GM23338 (cell line): ENCODE data around the gene TEKT2. TPM values are rescaled to one million over a fixed set of nuclear protein-coding genes. Genes with fewer than 3 reads are reported as not detected.

Source experiments
- ATAC-seq: fragments of 200-7000 bp; cut with Tn5 transposase; 3 replicates; pipeline ENCODE4 v1.9.1; 2020
- DNase-seq: peaks from one replicate; pipeline ENCODE4 v3.0.0-alpha.2; 2015; ENCODE audit warnings: low spot score
- H2AFZ ChIP-seq: fragments of 200-600 bp; sonication (generic); 2 replicates; pipeline ENCODE4 v1.8.0; 2016; ENCODE audit warnings: antibody characterized with exemption, mild to moderate bottlenecking, moderate library complexity
- H3F3A ChIP-seq: fragments of 200-600 bp; sonication (generic); replicated peaks from 2 replicates; pipeline ENCODE4 v1.8.0; 2017; ENCODE audit warnings: antibody characterized with exemption, mixed run types, low read depth
- H3K27ac ChIP-seq: fragments of 200-600 bp; sonication (generic); 2 replicates; pipeline ENCODE4 v1.6.1; 2016; ENCODE audit warnings: low read depth
- H3K27me3 ChIP-seq: fragments of 200-600 bp; sonication (generic); 2 replicates; pipeline ENCODE4 v1.8.0; 2016; ENCODE audit warnings: mild to moderate bottlenecking, mixed run types, moderate library complexity; ENCODE audit not compliant: insufficient read depth
- H3K36me3 ChIP-seq: fragments of 200-600 bp; sonication (generic); 2 replicates; pipeline ENCODE4 v1.8.0; 2016; ENCODE audit warnings: mild to moderate bottlenecking; ENCODE audit not compliant: insufficient read depth
- H3K4me1 ChIP-seq: fragments of 200-600 bp; sonication (generic); 2 replicates; pipeline ENCODE4 v1.8.0; 2016; ENCODE audit warnings: mild to moderate bottlenecking, moderate library complexity; ENCODE audit not compliant: insufficient read depth
- H3K4me2 ChIP-seq: fragments of 200-600 bp; sonication (generic); 2 replicates; pipeline ENCODE4 v1.7.1; 2017; ENCODE audit warnings: mixed run types
- H3K4me3 ChIP-seq: fragments of 200-600 bp; sonication (generic); 2 replicates; pipeline ENCODE4 v1.6.1; 2016; ENCODE audit warnings: mixed run types
- H3K79me2 ChIP-seq: fragments of 200-600 bp; sonication (generic); replicated peaks from 2 replicates; pipeline ENCODE4 v1.8.0; 2017; ENCODE audit warnings: mild to moderate bottlenecking; ENCODE audit not compliant: insufficient read depth
- H3K9me2 ChIP-seq: fragments of 200-600 bp; sonication (generic); 2 replicates; pipeline ENCODE4 v1.8.0; 2017; ENCODE audit not compliant: insufficient read depth
- H4K20me1 ChIP-seq: fragments of 200-600 bp; sonication (generic); replicated peaks from 2 replicates; pipeline ENCODE4 v1.8.0; 2017; ENCODE audit warnings: mild to moderate bottlenecking; ENCODE audit not compliant: insufficient read depth
- H3K27ac Mint-ChIP-seq: 2 replicates; pipeline ENCODE4 v1.8.0; 2020; ENCODE audit warnings: inconsistent platforms, mild to moderate bottlenecking, moderate library complexity, mixed read lengths
- H3K27me3 Mint-ChIP-seq: 3 replicates; pipeline ENCODE4 v1.8.0; 2022; ENCODE audit warnings: low read depth, mild to moderate bottlenecking, moderate library complexity, mixed read lengths, inconsistent platforms; ENCODE audit not compliant: insufficient read depth, poor library complexity
- H3K36me3 Mint-ChIP-seq: 3 replicates; pipeline ENCODE4 v1.8.0; 2021; ENCODE audit warnings: low read depth, mild to moderate bottlenecking, inconsistent platforms, moderate library complexity, mixed read lengths
- H3K4me1 Mint-ChIP-seq: 3 replicates; pipeline ENCODE4 v1.8.0; 2020; ENCODE audit warnings: mild to moderate bottlenecking, inconsistent platforms, mixed read lengths
- H3K4me3 Mint-ChIP-seq: 3 replicates; pipeline ENCODE4 v1.8.0; 2021; ENCODE audit warnings: moderate library complexity, mild to moderate bottlenecking, inconsistent platforms, mixed read lengths
- H3K9me3 Mint-ChIP-seq: 3 replicates; pipeline ENCODE4 v1.8.0; 2020; ENCODE audit warnings: moderate library complexity, mild to moderate bottlenecking, inconsistent platforms, mixed read lengths
- CREB1 ChIP-seq: fragments of 250-450 bp; sonication (Bioruptor Pico); IDR thresholded peaks from 2 replicates; pipeline ENCODE4 v1.5.0; 2020; ENCODE audit warnings: low read depth, mild to moderate bottlenecking, moderate library complexity
- EZH2 ChIP-seq: fragments of 200-600 bp; sonication (generic); IDR thresholded peaks from one replicate; pipeline ENCODE4 v1.8.0; 2017; ENCODE audit warnings: antibody characterized with exemption, mild to moderate bottlenecking, low read depth; ENCODE audit not compliant: unreplicated experiment
- EZH2phosphoT487 ChIP-seq: fragments of 200-600 bp; sonication (generic); IDR thresholded peaks from one replicate; pipeline ENCODE4 v1.8.1; 2018; ENCODE audit warnings: antibody characterized with exemption; ENCODE audit not compliant: unreplicated experiment
- JUNB ChIP-seq: IDR thresholded peaks from one replicate; pipeline ENCODE4 v1.6.1; 2016; ENCODE audit warnings: antibody characterized with exemption; ENCODE audit not compliant: unreplicated experiment
- NANOG ChIP-seq: IDR thresholded peaks from 2 replicates; pipeline ENCODE4 v1.6.1; 2016; ENCODE audit warnings: antibody characterized with exemption, borderline replicate concordance
- POLR2AphosphoS5 ChIP-seq: IDR thresholded peaks from 2 replicates; pipeline ENCODE4 v1.6.1; 2016; ENCODE audit warnings: antibody characterized with exemption, low read depth
- STAT1 ChIP-seq: IDR thresholded peaks from one replicate; pipeline ENCODE4 v1.6.1; 2016; ENCODE audit warnings: antibody characterized with exemption; ENCODE audit not compliant: unreplicated experiment
- ZNF114 ChIP-seq: fragments of 250-450 bp; sonication (Bioruptor Pico); IDR thresholded peaks from 2 replicates; pipeline ENCODE4 v1.5.0; 2020; ENCODE audit warnings: mild to moderate bottlenecking, moderate library complexity
- ZNF331 ChIP-seq: fragments of 250-450 bp; sonication (Bioruptor Pico); IDR thresholded peaks from 2 replicates; pipeline ENCODE4 v1.5.0; 2020; ENCODE audit warnings: low read depth, mild to moderate bottlenecking, moderate library complexity
- polyA plus RNA-seq: library from polyadenylated mRNA; unstranded; fragments of >200 nt; fragmentation: Nextera tagmentation; extraction: Ambion mirVana; gene quantifications from 2 replicates; pipeline ENCODE4 v1.2.1, GENCODE V29; 2016
- total RNA-seq: library from RNA; depleted of rRNA; stranded (reverse); fragments of >200 nt; shearing (Covaris generic); gene quantifications from 2 replicates; pipeline ENCODE4 v1.2.3, GENCODE V29; 2014
- TF ChIP-seq, protein P1 (sequence below): IDR thresholded peaks from 2 replicates; pipeline ENCODE4 v1.6.1; 2016; ENCODE audit warnings: antibody characterized with exemption
- TF ChIP-seq, protein P2 (sequence below), 2 experiments: fragments of 200-600 bp in 1 of 2; sonication (generic) in 1 of 2; conservative IDR thresholded peaks; 2 replicates each; pipeline versions ENCODE4 v1.5.1 to v1.6.1; 2016 to 2017; ENCODE audit warnings: antibody characterized with exemption in 2 of 2, low read depth in 2 of 2, mild to moderate bottlenecking in 2 of 2, moderate library complexity in 1 of 2
- TF ChIP-seq, protein P3 (sequence below): fragments of 250-450 bp; sonication (Bioruptor Pico); IDR thresholded peaks from 2 replicates; pipeline ENCODE4 v1.5.0; 2020; ENCODE audit warnings: mild to moderate bottlenecking, moderate library complexity
- TF ChIP-seq, protein P4 (sequence below): IDR thresholded peaks from one replicate; pipeline ENCODE4 v1.6.1; 2018; ENCODE audit warnings: antibody characterized with exemption; ENCODE audit not compliant: unreplicated experiment

Gene TEKT2
- total and polyA plus RNA-seq, 2 experiments from 2014 or later = 0.36 to 0.94 TPM

DNA sequence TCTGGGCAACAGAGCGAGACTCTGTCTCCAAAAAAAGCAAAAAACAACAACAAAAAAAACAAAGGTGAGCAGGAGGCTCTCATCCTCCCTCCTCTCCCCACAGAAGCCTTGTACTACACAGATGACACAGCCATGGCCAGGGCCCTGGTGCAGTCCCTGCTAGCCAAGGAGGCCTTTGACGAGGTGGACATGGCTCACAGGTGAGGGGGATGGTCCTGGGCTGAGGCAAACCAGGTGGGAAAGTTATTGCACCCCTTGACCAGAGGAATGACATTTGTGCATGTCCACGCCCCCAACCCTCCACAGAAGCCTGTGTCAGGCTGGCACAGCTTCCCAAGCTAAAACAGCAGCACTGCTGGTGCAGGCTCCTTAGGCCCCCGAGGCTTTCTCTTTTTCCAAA lies 7.2 kb downstream of the TEKT2 start:
- no peak overlapping the region for H3K27ac ChIP-seq
- Mint-ChIP-seq H3K9me3 (no peaks in the 10 kb centered on the region; the same call in 2 of the 3 replicates), H3K36me3 (peaks cover 31% of the 10 kb centered on the region), H3K27ac (no peak overlapping the region), H3K4me1 (peaks cover 14% of the 10 kb centered on the region), H3K4me3 (no peak overlapping the region), H3K27me3 (peaks cover 3% of the 10 kb centered on the region)
- peaks cover 13% of the 10 kb centered on the region for H3K79me2 ChIP-seq
- peaks cover 6% of the 10 kb centered on the region; the same call in 1 of the 2 replicates for H3K4me1 ChIP-seq
- H3K9me2 ChIP-seq = no peaks in the 10 kb centered on the region
- no peak overlapping the region for H3K4me3 ChIP-seq
- H4K20me1 ChIP-seq = peaks cover 3% of the 10 kb centered on the region; the same call in 1 of the 2 replicates
- no peak for ATAC-seq
- peaks cover 13% of the 10 kb centered on the region; the same call in 1 of the 2 replicates for H3K36me3 ChIP-seq
- no peaks in the 10 kb centered on the region for H3K27me3 ChIP-seq
- H3F3A ChIP-seq = 0 out of 2 replicates have a peak, but pooled peaks cover 8% of the 10 kb centered on the region
- no peak overlapping the region for H2AFZ ChIP-seq
- DNase-seq = no peak
- TF ChIP-seq EZH2phosphoT487 (no peak), JUNB (no peak), ZNF114 (no peak), CREB1 (CRISPR knock-in tag) (no peak), POLR2AphosphoS5 (no peak), EZH2 (no peak), NANOG (no peak), ZNF331 (CRISPR knock-in tag) (no peak), STAT1 (no peak)
- TF ChIP-seq, protein P1, sequence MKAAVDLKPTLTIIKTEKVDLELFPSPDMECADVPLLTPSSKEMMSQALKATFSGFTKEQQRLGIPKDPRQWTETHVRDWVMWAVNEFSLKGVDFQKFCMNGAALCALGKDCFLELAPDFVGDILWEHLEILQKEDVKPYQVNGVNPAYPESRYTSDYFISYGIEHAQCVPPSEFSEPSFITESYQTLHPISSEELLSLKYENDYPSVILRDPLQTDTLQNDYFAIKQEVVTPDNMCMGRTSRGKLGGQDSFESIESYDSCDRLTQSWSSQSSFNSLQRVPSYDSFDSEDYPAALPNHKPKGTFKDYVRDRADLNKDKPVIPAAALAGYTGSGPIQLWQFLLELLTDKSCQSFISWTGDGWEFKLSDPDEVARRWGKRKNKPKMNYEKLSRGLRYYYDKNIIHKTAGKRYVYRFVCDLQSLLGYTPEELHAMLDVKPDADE = no peak
- TF ChIP-seq, protein P2, sequence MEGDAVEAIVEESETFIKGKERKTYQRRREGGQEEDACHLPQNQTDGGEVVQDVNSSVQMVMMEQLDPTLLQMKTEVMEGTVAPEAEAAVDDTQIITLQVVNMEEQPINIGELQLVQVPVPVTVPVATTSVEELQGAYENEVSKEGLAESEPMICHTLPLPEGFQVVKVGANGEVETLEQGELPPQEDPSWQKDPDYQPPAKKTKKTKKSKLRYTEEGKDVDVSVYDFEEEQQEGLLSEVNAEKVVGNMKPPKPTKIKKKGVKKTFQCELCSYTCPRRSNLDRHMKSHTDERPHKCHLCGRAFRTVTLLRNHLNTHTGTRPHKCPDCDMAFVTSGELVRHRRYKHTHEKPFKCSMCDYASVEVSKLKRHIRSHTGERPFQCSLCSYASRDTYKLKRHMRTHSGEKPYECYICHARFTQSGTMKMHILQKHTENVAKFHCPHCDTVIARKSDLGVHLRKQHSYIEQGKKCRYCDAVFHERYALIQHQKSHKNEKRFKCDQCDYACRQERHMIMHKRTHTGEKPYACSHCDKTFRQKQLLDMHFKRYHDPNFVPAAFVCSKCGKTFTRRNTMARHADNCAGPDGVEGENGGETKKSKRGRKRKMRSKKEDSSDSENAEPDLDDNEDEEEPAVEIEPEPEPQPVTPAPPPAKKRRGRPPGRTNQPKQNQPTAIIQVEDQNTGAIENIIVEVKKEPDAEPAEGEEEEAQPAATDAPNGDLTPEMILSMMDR (conservative IDR thresholded peaks at IDR 0.05; ENCODE audit: low read depth in 2 of 2) = no peak
- TF ChIP-seq, protein P3, sequence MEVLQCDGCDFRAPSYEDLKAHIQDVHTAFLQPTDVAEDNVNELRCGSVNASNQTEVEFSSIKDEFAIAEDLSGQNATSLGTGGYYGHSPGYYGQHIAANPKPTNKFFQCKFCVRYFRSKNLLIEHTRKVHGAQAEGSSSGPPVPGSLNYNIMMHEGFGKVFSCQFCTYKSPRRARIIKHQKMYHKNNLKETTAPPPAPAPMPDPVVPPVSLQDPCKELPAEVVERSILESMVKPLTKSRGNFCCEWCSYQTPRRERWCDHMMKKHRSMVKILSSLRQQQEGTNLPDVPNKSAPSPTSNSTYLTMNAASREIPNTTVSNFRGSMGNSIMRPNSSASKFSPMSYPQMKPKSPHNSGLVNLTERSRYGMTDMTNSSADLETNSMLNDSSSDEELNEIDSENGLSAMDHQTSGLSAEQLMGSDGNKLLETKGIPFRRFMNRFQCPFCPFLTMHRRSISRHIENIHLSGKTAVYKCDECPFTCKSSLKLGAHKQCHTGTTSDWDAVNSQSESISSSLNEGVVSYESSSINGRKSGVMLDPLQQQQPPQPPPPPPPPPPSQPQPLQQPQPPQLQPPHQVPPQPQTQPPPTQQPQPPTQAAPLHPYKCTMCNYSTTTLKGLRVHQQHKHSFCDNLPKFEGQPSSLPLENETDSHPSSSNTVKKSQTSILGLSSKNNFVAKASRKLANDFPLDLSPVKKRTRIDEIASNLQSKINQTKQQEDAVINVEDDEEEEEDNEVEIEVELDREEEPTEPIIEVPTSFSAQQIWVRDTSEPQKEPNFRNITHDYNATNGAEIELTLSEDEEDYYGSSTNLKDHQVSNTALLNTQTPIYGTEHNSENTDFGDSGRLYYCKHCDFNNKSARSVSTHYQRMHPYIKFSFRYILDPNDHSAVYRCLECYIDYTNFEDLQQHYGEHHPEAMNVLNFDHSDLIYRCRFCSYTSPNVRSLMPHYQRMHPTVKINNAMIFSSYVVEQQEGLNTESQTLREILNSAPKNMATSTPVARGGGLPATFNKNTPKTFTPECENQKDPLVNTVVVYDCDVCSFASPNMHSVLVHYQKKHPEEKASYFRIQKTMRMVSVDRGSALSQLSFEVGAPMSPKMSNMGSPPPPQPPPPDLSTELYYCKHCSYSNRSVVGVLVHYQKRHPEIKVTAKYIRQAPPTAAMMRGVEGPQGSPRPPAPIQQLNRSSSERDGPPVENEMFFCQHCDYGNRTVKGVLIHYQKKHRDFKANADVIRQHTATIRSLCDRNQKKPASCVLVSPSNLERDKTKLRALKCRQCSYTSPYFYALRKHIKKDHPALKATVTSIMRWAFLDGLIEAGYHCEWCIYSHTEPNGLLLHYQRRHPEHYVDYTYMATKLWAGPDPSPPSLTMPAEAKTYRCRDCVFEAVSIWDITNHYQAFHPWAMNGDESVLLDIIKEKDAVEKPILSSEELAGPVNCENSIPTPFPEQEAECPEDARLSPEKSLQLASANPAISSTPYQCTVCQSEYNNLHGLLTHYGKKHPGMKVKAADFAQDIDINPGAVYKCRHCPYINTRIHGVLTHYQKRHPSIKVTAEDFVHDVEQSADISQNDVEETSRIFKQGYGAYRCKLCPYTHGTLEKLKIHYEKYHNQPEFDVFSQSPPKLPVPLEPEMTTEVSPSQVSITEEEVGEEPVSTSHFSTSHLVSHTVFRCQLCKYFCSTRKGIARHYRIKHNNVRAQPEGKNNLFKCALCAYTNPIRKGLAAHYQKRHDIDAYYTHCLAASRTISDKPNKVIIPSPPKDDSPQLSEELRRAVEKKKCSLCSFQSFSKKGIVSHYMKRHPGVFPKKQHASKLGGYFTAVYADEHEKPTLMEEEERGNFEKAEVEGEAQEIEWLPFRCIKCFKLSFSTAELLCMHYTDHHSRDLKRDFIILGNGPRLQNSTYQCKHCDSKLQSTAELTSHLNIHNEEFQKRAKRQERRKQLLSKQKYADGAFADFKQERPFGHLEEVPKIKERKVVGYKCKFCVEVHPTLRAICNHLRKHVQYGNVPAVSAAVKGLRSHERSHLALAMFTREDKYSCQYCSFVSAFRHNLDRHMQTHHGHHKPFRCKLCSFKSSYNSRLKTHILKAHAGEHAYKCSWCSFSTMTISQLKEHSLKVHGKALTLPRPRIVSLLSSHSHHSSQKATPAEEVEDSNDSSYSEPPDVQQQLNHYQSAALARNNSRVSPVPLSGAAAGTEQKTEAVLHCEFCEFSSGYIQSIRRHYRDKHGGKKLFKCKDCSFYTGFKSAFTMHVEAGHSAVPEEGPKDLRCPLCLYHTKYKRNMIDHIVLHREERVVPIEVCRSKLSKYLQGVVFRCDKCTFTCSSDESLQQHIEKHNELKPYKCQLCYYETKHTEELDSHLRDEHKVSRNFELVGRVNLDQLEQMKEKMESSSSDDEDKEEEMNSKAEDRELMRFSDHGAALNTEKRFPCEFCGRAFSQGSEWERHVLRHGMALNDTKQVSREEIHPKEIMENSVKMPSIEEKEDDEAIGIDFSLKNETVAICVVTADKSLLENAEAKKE (CRISPR knock-in tag) = no peak
- TF ChIP-seq, protein P4, sequence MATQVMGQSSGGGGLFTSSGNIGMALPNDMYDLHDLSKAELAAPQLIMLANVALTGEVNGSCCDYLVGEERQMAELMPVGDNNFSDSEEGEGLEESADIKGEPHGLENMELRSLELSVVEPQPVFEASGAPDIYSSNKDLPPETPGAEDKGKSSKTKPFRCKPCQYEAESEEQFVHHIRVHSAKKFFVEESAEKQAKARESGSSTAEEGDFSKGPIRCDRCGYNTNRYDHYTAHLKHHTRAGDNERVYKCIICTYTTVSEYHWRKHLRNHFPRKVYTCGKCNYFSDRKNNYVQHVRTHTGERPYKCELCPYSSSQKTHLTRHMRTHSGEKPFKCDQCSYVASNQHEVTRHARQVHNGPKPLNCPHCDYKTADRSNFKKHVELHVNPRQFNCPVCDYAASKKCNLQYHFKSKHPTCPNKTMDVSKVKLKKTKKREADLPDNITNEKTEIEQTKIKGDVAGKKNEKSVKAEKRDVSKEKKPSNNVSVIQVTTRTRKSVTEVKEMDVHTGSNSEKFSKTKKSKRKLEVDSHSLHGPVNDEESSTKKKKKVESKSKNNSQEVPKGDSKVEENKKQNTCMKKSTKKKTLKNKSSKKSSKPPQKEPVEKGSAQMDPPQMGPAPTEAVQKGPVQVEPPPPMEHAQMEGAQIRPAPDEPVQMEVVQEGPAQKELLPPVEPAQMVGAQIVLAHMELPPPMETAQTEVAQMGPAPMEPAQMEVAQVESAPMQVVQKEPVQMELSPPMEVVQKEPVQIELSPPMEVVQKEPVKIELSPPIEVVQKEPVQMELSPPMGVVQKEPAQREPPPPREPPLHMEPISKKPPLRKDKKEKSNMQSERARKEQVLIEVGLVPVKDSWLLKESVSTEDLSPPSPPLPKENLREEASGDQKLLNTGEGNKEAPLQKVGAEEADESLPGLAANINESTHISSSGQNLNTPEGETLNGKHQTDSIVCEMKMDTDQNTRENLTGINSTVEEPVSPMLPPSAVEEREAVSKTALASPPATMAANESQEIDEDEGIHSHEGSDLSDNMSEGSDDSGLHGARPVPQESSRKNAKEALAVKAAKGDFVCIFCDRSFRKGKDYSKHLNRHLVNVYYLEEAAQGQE = no peak
- no peak overlapping the region for H3K4me2 ChIP-seq
